NCI-H1092 (cell line): ENCODE data around the gene CFAP47.
"Not testable (repeated sequence)": the region's sequence is repeated elsewhere in the genome, so short reads cannot be mapped to it uniquely, and the experiment has no call there.

Experiments used
- DNase-seq: peaks from one replicate; lab custom pipeline; 2025; lab: John Stamatoyannopoulos, UW

The CFAP47 gene

GRCh38 chrX:35919536-35920309 lies at the start of gene CFAP47:
TSS of gene CFAP47 (plus strand) at chrX:35919734. CDS start at chrX:35919800, 66 bp downstream.
- DNase-seq = no peak

- no peak for DNase-seq
Measured at GRCh38 chrX:35880601-35881000, 38.9 kb upstream of the CFAP47 start.

- DNase-seq = no peak
Measured at GRCh38 chrX:35886135-35886534, 33.4 kb upstream of the CFAP47 start.

- peak; percentile 57 for DNase-seq
Measured at GRCh38 chrX:35890699-35891098, 28.8 kb upstream of the CFAP47 start.

GRCh38 chrX:35986816-35987215 lies 67.3 kb downstream of the CFAP47 start:
- not testable (repeated sequence) for DNase-seq

GRCh38 chrX:36007207-36007606 lies 87.7 kb downstream of the CFAP47 start:
- no peak for DNase-seq

GRCh38 chrX:36019125-36019524 lies 99.6 kb downstream of the CFAP47 start:
- no peak for DNase-seq

- no peak for DNase-seq
Measured at GRCh38 chrX:36035550-36035949, 116.0 kb downstream of the CFAP47 start.

- no peak for DNase-seq
Measured at GRCh38 chrX:36062778-36063177, 143.2 kb downstream of the CFAP47 start.

- no peak for DNase-seq
Measured at GRCh38 chrX:36071061-36071460, 151.5 kb downstream of the CFAP47 start.

GRCh38 chrX:36075009-36075408 lies 155.5 kb downstream of the CFAP47 start:
- DNase-seq = not testable (repeated sequence)

GRCh38 chrX:36083256-36083655 lies 163.7 kb downstream of the CFAP47 start:
- DNase-seq = no peak

GRCh38 chrX:36087366-36087765 lies 167.8 kb downstream of the CFAP47 start:
- no peak for DNase-seq

- DNase-seq = not testable (repeated sequence)
Measured at GRCh38 chrX:36088939-36089338, 169.4 kb downstream of the CFAP47 start.

GRCh38 chrX:36102425-36102824 lies 182.9 kb downstream of the CFAP47 start:
- no peak for DNase-seq

- no peak for DNase-seq
Measured at GRCh38 chrX:36116222-36116621, 196.7 kb downstream of the CFAP47 start.

GRCh38 chrX:36159254-36159653 lies 239.7 kb downstream of the CFAP47 start:
- DNase-seq = no peak

GRCh38 chrX:36160081-36160480 lies 240.5 kb downstream of the CFAP47 start:
- DNase-seq = no peak

GRCh38 chrX:36198575-36198974 lies 279.0 kb downstream of the CFAP47 start:
- DNase-seq = no peak

GRCh38 chrX:36199928-36200327 lies 280.4 kb downstream of the CFAP47 start:
- DNase-seq = no peak

GRCh38 chrX:36214924-36215323 lies 295.4 kb downstream of the CFAP47 start:
- DNase-seq = no peak

- DNase-seq = no peak
Measured at GRCh38 chrX:36218801-36219200, 299.3 kb downstream of the CFAP47 start.

- DNase-seq = not testable (repeated sequence)
Measured at GRCh38 chrX:36234840-36235528, 315.4 kb downstream of the CFAP47 start.
